Measurements from ENCODE around the gene KCNV2. TPM values are rescaled to one million over a fixed set of nuclear protein-coding genes. Genes with fewer than 3 reads are reported as not detected.

KCNV2 gene
- not detected in 2 replicates for total RNA-seq

DNA sequence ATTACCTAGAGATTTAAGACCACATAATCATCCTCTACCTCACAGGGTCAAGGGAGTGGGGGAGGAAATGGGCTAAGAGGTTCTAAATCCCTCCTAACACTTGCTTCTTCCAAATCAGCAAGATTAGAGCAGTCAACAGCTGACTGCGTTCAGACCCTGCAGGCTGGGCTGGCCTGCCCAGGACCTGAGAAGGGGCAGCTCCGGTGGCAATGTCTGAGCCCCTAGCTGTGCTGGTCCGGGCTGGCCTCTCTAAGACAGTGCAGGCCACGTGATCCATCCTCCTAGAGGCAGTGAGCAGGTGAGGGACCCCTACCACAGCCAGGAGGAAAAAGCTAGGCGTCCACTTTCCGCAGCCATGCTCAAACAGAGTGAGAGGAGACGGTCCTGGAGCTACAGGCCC is at the start of gene KCNV2:
KCNV2 (plus strand) TSS at position 126 of the 400 bp plus-strand sequence; CDS start at position 356, 230 bp downstream.

Other genes with a start within 250 kb of the KCNV2 start
- gene VLDLR, start 95.7 kb upstream of the KCNV2 start, total RNA-seq: 32.5 and 32.8 TPM in 2 replicates
- gene PUM3, start 126.6 kb downstream of the KCNV2 start, total RNA-seq: 55.2 and 57.8 TPM in 2 replicates